ENCODE results near the gene PNPLA7. TPM values are rescaled to one million over a fixed set of nuclear protein-coding genes. Genes with fewer than 3 reads are reported as not detected.
A peak's percentile ranks its signal among the peaks of the same experiment; 100 is the strongest.

PNPLA7 gene
- total RNA-seq, 4 donors from 2014 or later: 10.1 to 23.6 (median 11.6) TPM

GRCh38 chr9:137588311-137588710 is 38.1 kb upstream of the PNPLA7 start:
- DNase-seq: no peak
- no peak overlapping the region for H3K27ac ChIP-seq
- TF ChIP-seq, protein P1, sequence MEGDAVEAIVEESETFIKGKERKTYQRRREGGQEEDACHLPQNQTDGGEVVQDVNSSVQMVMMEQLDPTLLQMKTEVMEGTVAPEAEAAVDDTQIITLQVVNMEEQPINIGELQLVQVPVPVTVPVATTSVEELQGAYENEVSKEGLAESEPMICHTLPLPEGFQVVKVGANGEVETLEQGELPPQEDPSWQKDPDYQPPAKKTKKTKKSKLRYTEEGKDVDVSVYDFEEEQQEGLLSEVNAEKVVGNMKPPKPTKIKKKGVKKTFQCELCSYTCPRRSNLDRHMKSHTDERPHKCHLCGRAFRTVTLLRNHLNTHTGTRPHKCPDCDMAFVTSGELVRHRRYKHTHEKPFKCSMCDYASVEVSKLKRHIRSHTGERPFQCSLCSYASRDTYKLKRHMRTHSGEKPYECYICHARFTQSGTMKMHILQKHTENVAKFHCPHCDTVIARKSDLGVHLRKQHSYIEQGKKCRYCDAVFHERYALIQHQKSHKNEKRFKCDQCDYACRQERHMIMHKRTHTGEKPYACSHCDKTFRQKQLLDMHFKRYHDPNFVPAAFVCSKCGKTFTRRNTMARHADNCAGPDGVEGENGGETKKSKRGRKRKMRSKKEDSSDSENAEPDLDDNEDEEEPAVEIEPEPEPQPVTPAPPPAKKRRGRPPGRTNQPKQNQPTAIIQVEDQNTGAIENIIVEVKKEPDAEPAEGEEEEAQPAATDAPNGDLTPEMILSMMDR (IDR thresholded peaks at IDR 0.05): no peak
- TF ChIP-seq POLR2A (IDR thresholded peaks at IDR 0.05): no peak
- no peaks in the 10 kb centered on the region for H3K27me3 ChIP-seq
- H3K9me3 ChIP-seq: no peaks in the 10 kb centered on the region
- intact Hi-C loops (cut with DNase I): no loop called here
- 85 to 91% methylated on average over 10 to 12 of the region's 13 CpGs for WGBS, 2 donors
- H3K4me1 ChIP-seq: peaks cover 10 to 26% of the 10 kb centered on the region in 2 donors
- no peak overlapping the region for H3K4me3 ChIP-seq (replicated peaks in 1 of 3)
- peaks cover 7 to 8% of the 10 kb centered on the region in 2 donors for H3K36me3 ChIP-seq

DNA sequence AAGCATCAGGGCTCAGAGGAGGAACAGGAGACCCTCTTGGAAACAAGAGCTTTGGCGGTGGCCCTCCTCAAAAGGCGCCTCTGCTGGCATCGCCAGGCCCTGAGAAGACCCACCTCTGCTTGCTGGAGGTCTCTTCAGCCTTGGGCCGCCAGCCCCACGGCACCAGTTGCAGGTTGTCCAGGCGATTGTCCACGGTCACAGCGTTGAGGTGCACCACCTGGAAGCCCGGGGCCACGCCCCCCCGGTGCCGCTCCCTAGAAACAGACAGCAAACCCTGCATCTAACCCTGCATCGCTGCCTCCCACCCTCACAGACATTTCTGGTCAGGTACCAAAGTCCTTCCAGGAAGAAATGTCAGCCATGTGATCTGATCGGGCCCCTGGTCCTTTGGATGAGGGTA is 36.7 kb upstream of the PNPLA7 start:
- H3K36me3 ChIP-seq: peaks cover 7 to 8% of the 10 kb centered on the region in 2 donors
- no peak for DNase-seq

GRCh38 chr9:137583957-137584356 is 33.8 kb upstream of the PNPLA7 start:
- WGBS, 2 donors: 73 to 84% methylated on average over 5 to 8 of the region's 8 CpGs
- no peaks in the 10 kb centered on the region for H3K27me3 ChIP-seq
- no peak overlapping the region for H3K27ac ChIP-seq
- H3K4me1 ChIP-seq: peaks cover 4 to 8% of the 10 kb centered on the region in 2 donors
- H3K36me3 ChIP-seq: peaks cover 7 to 8% of the 10 kb centered on the region in 2 donors
- intact Hi-C loops (cut with DNase I): no loop called here
- TF ChIP-seq POLR2A (IDR thresholded peaks at IDR 0.05): no peak
- TF ChIP-seq, protein P1 (IDR thresholded peaks at IDR 0.05): no peak
- H3K4me3 ChIP-seq (replicated peaks in 1 of 3): no peak overlapping the region
- DNase-seq: no peak
- H3K9me3 ChIP-seq: no peaks in the 10 kb centered on the region

More for the DNA sequence above, 36.7 kb upstream of the PNPLA7 start:
- TF ChIP-seq, protein P1 (IDR thresholded peaks at IDR 0.05): no peak
- TF ChIP-seq POLR2A (IDR thresholded peaks at IDR 0.05): no peak
- Histone ChIP-seq H3K4me1 (peaks cover 10 to 16% of the 10 kb centered on the region in 2 donors), H3K27me3 (no peaks in the 10 kb centered on the region), H3K4me3 (replicated peaks in 1 of 3) (no peak overlapping the region), H3K9me3 (no peaks in the 10 kb centered on the region), H3K27ac (no peak overlapping the region)
- intact Hi-C loops (cut with DNase I): no loop called here
- 96% methylated on average over 3 to 14 of the region's 14 CpGs for WGBS, 2 donors

GRCh38 chr9:137583347-137583746 is 33.1 kb upstream of the PNPLA7 start:
- TF ChIP-seq POLR2A (IDR thresholded peaks at IDR 0.05): no peak
- TF ChIP-seq, protein P1 (IDR thresholded peaks at IDR 0.05): no peak
- intact Hi-C loops (cut with DNase I): no loop called here
- no peak overlapping the region for H3K27ac ChIP-seq
- peaks cover 5% of the 10 kb centered on the region in 2 donors for H3K4me1 ChIP-seq
- peaks cover 7 to 8% of the 10 kb centered on the region in 2 donors for H3K36me3 ChIP-seq
- H3K27me3 ChIP-seq: no peaks in the 10 kb centered on the region
- H3K4me3 ChIP-seq (replicated peaks in 1 of 3): no peak overlapping the region
- 87 to 91% methylated on average over 11 to 14 of the region's 14 CpGs for WGBS, 2 donors
- DNase-seq: no peak
- H3K9me3 ChIP-seq: no peaks in the 10 kb centered on the region

DNA sequence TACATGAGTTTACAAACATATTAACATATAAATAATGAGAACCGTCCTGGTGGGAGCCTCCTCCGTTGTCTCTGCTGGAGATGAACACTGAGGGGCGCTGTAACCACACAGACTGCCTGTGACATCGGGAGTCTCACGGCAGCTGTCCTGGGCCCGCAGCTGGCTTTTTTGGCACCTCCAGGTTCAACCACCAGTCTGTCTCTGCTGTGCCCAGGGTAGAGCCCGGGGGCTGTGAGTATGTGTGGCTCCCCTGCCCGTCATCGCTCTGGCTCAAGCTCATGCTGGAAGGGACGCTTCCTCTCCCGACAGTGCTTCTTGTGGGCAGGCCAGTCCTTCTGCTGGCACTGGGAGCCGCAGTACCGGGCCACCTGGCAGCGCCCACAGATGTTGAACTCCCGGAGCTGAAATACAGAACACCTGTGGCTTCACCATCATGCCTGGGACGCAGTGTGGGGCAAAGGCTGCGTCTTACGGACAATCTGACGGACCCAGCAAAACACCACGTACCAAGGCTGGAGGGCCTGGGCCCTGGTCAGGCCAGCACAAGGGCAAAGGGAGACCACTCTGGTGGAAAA is 32.2 kb upstream of the PNPLA7 start:
- TF ChIP-seq POLR2A (IDR thresholded peaks at IDR 0.05): no peak
- TF ChIP-seq, protein P1 (IDR thresholded peaks at IDR 0.05): no peak
- peaks cover 4 to 8% of the 10 kb centered on the region in 2 donors for H3K36me3 ChIP-seq
- H3K4me3 ChIP-seq (replicated peaks in 1 of 3): no peak overlapping the region
- DNase-seq: peak in 1 of 2 donors; percentile 15
- H3K27me3 ChIP-seq: no peaks in the 10 kb centered on the region
- no peak overlapping the region for H3K27ac ChIP-seq
- H3K9me3 ChIP-seq: no peaks in the 10 kb centered on the region
- intact Hi-C loops (cut with DNase I): no loop called here
- peaks cover 12 to 13% of the 10 kb centered on the region in 2 donors for H3K4me1 ChIP-seq
- WGBS, 2 donors: 86 to 88% methylated on average over 13 to 16 of the region's 20 CpGs

All from thyroid gland (tissue), 4 donors.